ENCODE data around the gene HSPA12A. TPM values are rescaled to one million over a fixed set of nuclear protein-coding genes. Genes with fewer than 3 reads are reported as not detected.
A peak's percentile ranks its signal among the peaks of the same experiment; 100 is the strongest.
"Not testable (repeated sequence)": the region's sequence is repeated elsewhere in the genome, so short reads cannot be mapped to it uniquely, and the experiment has no call there.

HSPA12A gene
- total and polyA plus RNA-seq, 3 experiments from 2014 or later, result 0.04 to 0.07 TPM; not detected in 1

DNA sequence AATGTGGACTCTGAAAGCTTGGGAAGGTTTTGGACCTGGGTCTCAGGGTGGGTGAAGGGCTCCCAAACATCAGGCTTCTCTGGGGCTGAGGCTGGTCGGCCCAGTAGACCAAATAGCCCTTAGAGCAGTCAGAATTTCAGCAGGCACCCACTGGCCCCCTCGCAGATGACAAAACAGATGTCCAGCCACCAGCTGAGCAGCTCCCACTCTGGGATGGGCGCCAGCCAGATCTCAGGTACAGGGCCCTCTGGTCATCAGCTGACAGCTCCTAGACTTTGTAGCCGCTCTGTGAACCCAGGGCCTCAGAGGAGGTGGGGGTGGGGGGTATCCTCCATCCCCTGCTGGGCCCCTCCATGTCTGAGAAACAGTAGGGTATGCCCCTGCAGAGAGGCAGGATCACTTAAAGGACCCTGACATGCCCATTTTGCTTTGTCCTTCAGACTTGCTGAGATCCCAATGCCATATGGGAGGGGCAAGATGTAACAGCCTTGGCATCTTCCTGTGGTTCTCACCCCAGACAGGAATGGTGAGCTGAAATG, 26.5 kb downstream of the HSPA12A start:
- no peaks in the 10 kb centered on the region for H3K36me3 ChIP-seq (ENCODE audit: insufficient read depth, low read length)
- H3K4me1 ChIP-seq (ENCODE audit: insufficient read depth, low read length), result no peaks in the 10 kb centered on the region
- Mint-ChIP-seq H3K27ac (no peak overlapping the region), H3K36me3 (no peaks in the 10 kb centered on the region), H3K9me3 (no peaks in the 10 kb centered on the region), H3K27me3 (peaks cover 20 to 28% of the 10 kb centered on the region in 2 donors), H3K4me1 (no peaks in the 10 kb centered on the region), H3K4me3 (no peak overlapping the region)
- peaks cover 18% of the 10 kb centered on the region for H3K27me3 ChIP-seq (ENCODE audit: insufficient read depth, low read length, poor library complexity, severe bottlenecking)
- H3K9me3 ChIP-seq (ENCODE audit: low read length), result no peaks in the 10 kb centered on the region
- POLR2A ChIA-PET, result no interaction called here
- H3K4me3 ChIP-seq (ENCODE audit: low read length), result no peak overlapping the region
- CTCF ChIA-PET, result no interaction called here
- H3K27ac ChIP-seq (ENCODE audit: low read depth, low read length), result no peak overlapping the region
- DNase-seq, result no peak

DNA sequence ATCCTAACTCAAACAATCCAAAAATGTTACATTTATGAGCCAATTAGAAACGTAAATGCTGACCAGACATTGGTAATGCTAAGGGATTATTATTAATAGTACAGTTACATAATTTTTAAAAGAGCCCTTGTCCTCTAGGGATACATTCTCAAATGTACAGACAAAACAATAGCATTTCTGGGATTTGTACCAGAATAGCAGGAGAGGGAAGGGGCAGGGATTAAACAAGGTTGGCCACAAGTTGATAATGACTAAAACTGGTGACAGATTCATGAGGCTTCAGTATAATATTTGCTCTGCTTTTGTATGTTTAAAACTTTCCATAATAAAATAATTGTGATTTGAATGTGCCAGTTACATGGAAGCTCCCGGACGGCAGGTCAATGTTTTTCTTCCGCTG, 27.0 kb downstream of the HSPA12A start:
- H3K4me1 ChIP-seq (ENCODE audit: insufficient read depth, low read length), result no peaks in the 10 kb centered on the region
- Mint-ChIP-seq H3K27me3 (peaks cover 20 to 27% of the 10 kb centered on the region in 2 donors), H3K9me3 (no peaks in the 10 kb centered on the region), H3K27ac (no peak overlapping the region), H3K36me3 (no peaks in the 10 kb centered on the region), H3K4me1 (no peaks in the 10 kb centered on the region), H3K4me3 (no peak overlapping the region)
- no peak overlapping the region for H3K4me3 ChIP-seq (ENCODE audit: low read length)
- no peak overlapping the region for H3K27ac ChIP-seq (ENCODE audit: low read depth, low read length)
- H3K36me3 ChIP-seq (ENCODE audit: insufficient read depth, low read length), result no peaks in the 10 kb centered on the region
- ChIA-PET POLR2A (no interaction called here), CTCF (no interaction called here)
- no peaks in the 10 kb centered on the region for H3K9me3 ChIP-seq (ENCODE audit: low read length)
- no peak for DNase-seq
- peaks cover 15% of the 10 kb centered on the region for H3K27me3 ChIP-seq (ENCODE audit: insufficient read depth, low read length, poor library complexity, severe bottlenecking)

DNA sequence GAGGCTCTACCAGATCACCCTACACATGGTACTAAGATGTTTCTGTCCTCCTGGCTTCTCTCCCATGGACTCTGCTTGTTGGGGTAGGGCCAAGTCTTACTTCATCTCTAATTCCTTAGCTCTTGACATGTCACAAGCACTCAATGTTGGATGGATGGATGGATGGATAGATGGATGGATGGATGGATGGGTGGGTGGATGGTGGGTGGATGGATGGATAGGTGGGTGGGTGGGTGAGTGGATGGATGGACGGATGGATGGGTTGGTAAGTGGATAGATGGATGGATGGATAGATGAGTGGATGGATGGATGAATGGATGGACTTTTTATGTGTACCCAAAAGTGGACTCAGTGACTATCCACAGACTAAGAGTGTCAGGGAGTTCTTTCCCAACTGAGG, 28.5 kb downstream of the HSPA12A start:
- CTCF ChIA-PET, result no interaction called here
- H3K36me3 Mint-ChIP-seq, result no peaks in the 10 kb centered on the region
- peaks cover 16 to 19% of the 10 kb centered on the region in 2 donors for H3K27me3 Mint-ChIP-seq
- Histone ChIP-seq H3K4me3 (ENCODE audit: low read length) (no peak overlapping the region), H3K4me1 (ENCODE audit: insufficient read depth, low read length) (no peaks in the 10 kb centered on the region), H3K27me3 (ENCODE audit: insufficient read depth, low read length, poor library complexity, severe bottlenecking) (peaks cover 10% of the 10 kb centered on the region), H3K36me3 (ENCODE audit: insufficient read depth, low read length) (no peaks in the 10 kb centered on the region), H3K27ac (ENCODE audit: low read depth, low read length) (no peak overlapping the region), H3K9me3 (ENCODE audit: low read length) (no peaks in the 10 kb centered on the region)
- H3K4me3 Mint-ChIP-seq, result no peak overlapping the region
- POLR2A ChIA-PET, result no interaction called here
- H3K27ac Mint-ChIP-seq, result no peak overlapping the region
- H3K9me3 Mint-ChIP-seq, result no peaks in the 10 kb centered on the region
- no peak for DNase-seq
- no peaks in the 10 kb centered on the region for H3K4me1 Mint-ChIP-seq

DNA sequence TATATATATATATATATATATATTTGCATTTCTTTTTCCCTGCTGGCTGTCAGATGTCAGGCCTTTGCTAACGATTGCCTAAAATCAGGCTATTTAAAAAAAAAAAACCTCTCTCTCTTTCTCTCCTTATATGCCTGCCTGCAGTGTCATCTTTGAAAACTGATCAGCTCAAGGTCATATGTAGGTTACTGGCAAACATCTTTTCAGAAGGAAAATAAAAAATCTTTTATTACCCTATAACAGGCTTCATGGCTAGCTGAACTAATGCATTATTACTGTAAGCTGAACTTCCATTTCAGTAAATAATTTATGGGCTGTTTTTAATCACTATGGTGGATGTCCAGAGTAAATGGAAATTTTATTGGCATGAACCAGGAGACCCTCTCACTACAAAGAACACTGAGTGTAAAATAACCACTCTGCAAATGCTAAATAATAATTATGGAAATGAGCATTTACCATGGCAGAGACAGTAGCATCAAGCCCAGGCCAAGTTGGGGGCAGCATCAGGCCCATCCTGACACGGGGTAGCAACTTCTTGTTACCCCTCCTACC, 29.3 kb downstream of the HSPA12A start:
- H3K36me3 ChIP-seq (ENCODE audit: insufficient read depth, low read length), result no peaks in the 10 kb centered on the region
- H3K4me1 ChIP-seq (ENCODE audit: insufficient read depth, low read length), result no peaks in the 10 kb centered on the region
- Mint-ChIP-seq H3K27ac (no peak overlapping the region), H3K4me1 (no peaks in the 10 kb centered on the region), H3K4me3 (no peak overlapping the region), H3K27me3 (peaks cover 13 to 19% of the 10 kb centered on the region in 2 donors), H3K9me3 (no peaks in the 10 kb centered on the region), H3K36me3 (no peaks in the 10 kb centered on the region)
- no peak for DNase-seq
- H3K4me3 ChIP-seq (ENCODE audit: low read length), result no peak overlapping the region
- peaks cover 5% of the 10 kb centered on the region for H3K27me3 ChIP-seq (ENCODE audit: insufficient read depth, low read length, poor library complexity, severe bottlenecking)
- H3K9me3 ChIP-seq (ENCODE audit: low read length), result no peaks in the 10 kb centered on the region
- ChIA-PET POLR2A (no interaction called here), CTCF (no interaction called here)
- no peak overlapping the region for H3K27ac ChIP-seq (ENCODE audit: low read depth, low read length)

DNA sequence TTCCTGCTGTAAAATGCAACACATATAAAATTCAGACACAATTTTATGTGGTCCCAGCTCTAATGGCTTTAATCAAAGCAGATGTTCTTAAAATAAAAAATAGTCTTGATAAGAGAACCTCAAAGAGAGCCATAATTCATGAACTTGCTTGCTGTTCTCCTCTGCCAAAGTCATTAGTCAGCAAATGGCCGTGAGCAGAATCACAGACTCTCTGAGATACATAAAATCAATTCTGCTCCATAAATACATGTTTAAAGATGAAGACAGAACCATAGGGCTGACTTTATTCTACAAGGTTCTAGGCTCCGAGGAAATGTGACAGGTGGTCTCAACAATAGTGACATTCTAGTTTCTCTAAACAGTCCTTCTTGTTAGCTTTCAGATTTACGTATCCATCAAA, 29.8 kb downstream of the HSPA12A start:
- Mint-ChIP-seq H3K27me3 (peaks cover 13 to 17% of the 10 kb centered on the region in 2 donors), H3K9me3 (no peaks in the 10 kb centered on the region), H3K36me3 (no peaks in the 10 kb centered on the region), H3K27ac (no peak overlapping the region), H3K4me3 (no peak overlapping the region), H3K4me1 (no peaks in the 10 kb centered on the region)
- H3K4me1 ChIP-seq (ENCODE audit: insufficient read depth, low read length), result no peaks in the 10 kb centered on the region
- no peak for DNase-seq
- no peaks in the 10 kb centered on the region for H3K9me3 ChIP-seq (ENCODE audit: low read length)
- peaks cover 5% of the 10 kb centered on the region for H3K27me3 ChIP-seq (ENCODE audit: insufficient read depth, low read length, poor library complexity, severe bottlenecking)
- CTCF ChIA-PET, result no interaction called here
- no peaks in the 10 kb centered on the region for H3K36me3 ChIP-seq (ENCODE audit: insufficient read depth, low read length)
- H3K4me3 ChIP-seq (ENCODE audit: low read length), result no peak overlapping the region
- no peak overlapping the region for H3K27ac ChIP-seq (ENCODE audit: low read depth, low read length)
- POLR2A ChIA-PET, result no interaction called here

DNA sequence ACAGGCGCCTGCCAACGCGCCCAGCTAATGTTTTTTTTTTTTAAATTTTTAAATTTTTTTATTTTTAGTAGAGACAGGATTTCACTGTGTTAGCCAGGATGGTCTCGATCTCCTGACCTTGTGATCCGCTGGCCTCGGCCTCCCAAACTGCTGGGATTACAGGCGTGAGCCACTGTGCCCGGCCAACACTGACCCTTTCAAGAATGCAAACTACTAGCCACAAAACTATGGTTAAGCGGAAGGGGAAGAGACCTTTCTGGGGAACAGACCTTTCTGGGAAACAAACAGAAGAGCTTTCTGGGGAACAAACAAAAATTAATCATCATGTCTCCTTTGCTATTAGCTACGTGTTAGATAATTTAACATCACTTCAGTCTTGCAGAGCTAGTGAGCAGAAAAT, 30.6 kb downstream of the HSPA12A start:
- H3K4me3 ChIP-seq (ENCODE audit: low read length); H3K27ac ChIP-seq (ENCODE audit: low read depth, low read length); CTCF ChIA-PET; H3K36me3 Mint-ChIP-seq; H3K4me3 Mint-ChIP-seq; H3K9me3 Mint-ChIP-seq; H3K27me3 ChIP-seq (ENCODE audit: insufficient read depth, low read length, poor library complexity, severe bottlenecking); POLR2A ChIA-PET; DNase-seq; H3K4me1 ChIP-seq (ENCODE audit: insufficient read depth, low read length); H3K27ac Mint-ChIP-seq; H3K9me3 ChIP-seq (ENCODE audit: low read length); H3K36me3 ChIP-seq (ENCODE audit: insufficient read depth, low read length); H3K4me1 Mint-ChIP-seq: not testable (repeated sequence)
- peaks cover 12 to 15% of the 10 kb centered on the region in 2 donors for H3K27me3 Mint-ChIP-seq

DNA sequence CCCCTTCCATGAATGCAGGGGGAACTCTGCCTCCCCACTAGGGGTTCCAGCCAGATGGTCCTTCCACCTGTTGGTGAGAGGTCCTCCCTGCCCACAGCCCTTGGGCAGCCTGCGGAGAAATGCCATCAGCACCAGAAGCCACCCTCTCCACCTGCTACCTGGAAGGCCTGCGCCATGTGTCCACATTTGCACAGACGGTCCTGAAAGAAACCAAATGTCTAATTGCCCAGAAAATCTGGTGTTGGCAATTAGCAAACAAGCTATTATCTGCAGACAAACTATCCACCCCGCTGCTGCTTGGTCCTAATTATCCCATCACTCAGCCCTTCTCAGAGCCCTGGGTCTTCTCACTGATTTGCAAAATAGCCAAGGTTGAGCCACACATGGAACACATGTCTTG, 32.3 kb downstream of the HSPA12A start:
- peaks cover 8 to 14% of the 10 kb centered on the region in 2 donors for H3K27me3 Mint-ChIP-seq
- peak overlapping the region in 1 of 8 donors; percentile 50 for H3K27ac Mint-ChIP-seq
- no peak overlapping the region for H3K4me3 Mint-ChIP-seq
- Histone ChIP-seq H3K4me3 (ENCODE audit: low read length) (no peak overlapping the region), H3K4me1 (ENCODE audit: insufficient read depth, low read length) (no peaks in the 10 kb centered on the region), H3K27ac (ENCODE audit: low read depth, low read length) (no peak overlapping the region), H3K36me3 (ENCODE audit: insufficient read depth, low read length) (no peaks in the 10 kb centered on the region), H3K9me3 (ENCODE audit: low read length) (no peaks in the 10 kb centered on the region), H3K27me3 (ENCODE audit: insufficient read depth, low read length, poor library complexity, severe bottlenecking) (no peaks in the 10 kb centered on the region)
- POLR2A ChIA-PET, result no interaction called here
- no peaks in the 10 kb centered on the region for H3K36me3 Mint-ChIP-seq
- no peaks in the 10 kb centered on the region for H3K9me3 Mint-ChIP-seq
- CTCF ChIA-PET, result no interaction called here
- DNase-seq, result no peak
- no peaks in the 10 kb centered on the region for H3K4me1 Mint-ChIP-seq

DNA sequence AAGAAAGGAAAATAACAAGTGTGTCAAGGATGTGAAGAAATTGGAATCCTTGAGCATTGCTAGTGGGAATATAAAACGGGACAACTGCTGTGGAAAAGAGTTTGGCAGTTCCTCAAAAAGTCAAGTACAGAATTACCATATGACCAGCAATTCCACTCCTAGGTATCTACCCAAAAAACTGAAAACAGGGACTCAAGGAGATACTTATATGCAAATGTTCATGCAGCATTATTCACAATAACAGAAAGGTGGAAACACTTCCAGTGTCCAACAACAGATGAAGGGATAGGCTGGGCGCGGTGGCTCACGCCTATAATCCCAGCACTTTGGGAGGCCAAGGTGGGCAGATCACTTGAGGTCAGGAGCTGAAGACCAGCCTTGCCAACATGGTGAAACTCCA, 33.5 kb downstream of the HSPA12A start:
- POLR2A ChIA-PET, result no interaction called here
- H3K4me1 ChIP-seq (ENCODE audit: insufficient read depth, low read length), result no peaks in the 10 kb centered on the region
- H3K36me3 ChIP-seq (ENCODE audit: insufficient read depth, low read length), result no peaks in the 10 kb centered on the region
- no peak overlapping the region for H3K4me3 Mint-ChIP-seq
- no peak overlapping the region for H3K27ac ChIP-seq (ENCODE audit: low read depth, low read length)
- no peaks in the 10 kb centered on the region for H3K4me1 Mint-ChIP-seq
- no peak overlapping the region for H3K4me3 ChIP-seq (ENCODE audit: low read length)
- no peaks in the 10 kb centered on the region for H3K9me3 ChIP-seq (ENCODE audit: low read length)
- no peak overlapping the region for H3K27ac Mint-ChIP-seq
- H3K27me3 Mint-ChIP-seq, result peaks cover 3 to 13% of the 10 kb centered on the region in 2 donors
- no peak for DNase-seq
- no peaks in the 10 kb centered on the region for H3K27me3 ChIP-seq (ENCODE audit: insufficient read depth, low read length, poor library complexity, severe bottlenecking)
- no peaks in the 10 kb centered on the region for H3K36me3 Mint-ChIP-seq
- CTCF ChIA-PET, result no interaction called here
- no peaks in the 10 kb centered on the region for H3K9me3 Mint-ChIP-seq

DNA sequence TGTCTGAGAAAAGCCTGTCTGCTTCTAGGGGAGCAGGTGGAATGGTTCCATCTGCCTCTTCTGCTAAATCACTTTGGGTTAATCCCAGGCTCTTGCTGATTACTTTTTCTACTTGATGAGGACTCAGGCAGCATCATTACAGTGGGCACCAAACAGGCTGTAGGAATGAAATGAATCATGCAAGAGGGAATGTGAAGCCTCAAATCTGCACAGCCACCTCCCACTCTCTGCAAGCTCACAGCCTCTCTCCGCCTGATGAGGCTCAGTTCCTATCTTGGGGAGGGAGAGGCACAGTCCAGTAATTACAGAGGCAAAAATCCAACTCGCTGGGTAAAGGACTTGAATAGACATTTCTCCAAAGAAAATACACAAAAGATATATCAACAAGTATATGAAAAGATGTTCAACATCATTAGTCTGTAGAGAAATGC, 34.0 kb downstream of the HSPA12A start:
- no peaks in the 10 kb centered on the region for H3K36me3 Mint-ChIP-seq
- no peaks in the 10 kb centered on the region for H3K4me1 Mint-ChIP-seq
- H3K4me3 Mint-ChIP-seq, result no peak overlapping the region
- H3K27ac Mint-ChIP-seq, result no peak overlapping the region
- Histone ChIP-seq H3K36me3 (ENCODE audit: insufficient read depth, low read length) (no peaks in the 10 kb centered on the region), H3K27me3 (ENCODE audit: insufficient read depth, low read length, poor library complexity, severe bottlenecking) (no peaks in the 10 kb centered on the region), H3K9me3 (ENCODE audit: low read length) (no peaks in the 10 kb centered on the region), H3K4me3 (ENCODE audit: low read length) (no peak overlapping the region), H3K27ac (ENCODE audit: low read depth, low read length) (no peak overlapping the region), H3K4me1 (ENCODE audit: insufficient read depth, low read length) (no peaks in the 10 kb centered on the region)
- CTCF ChIA-PET, result no interaction called here
- H3K27me3 Mint-ChIP-seq, result peaks cover 3 to 11% of the 10 kb centered on the region in 2 donors
- DNase-seq, result no peak
- POLR2A ChIA-PET, result no interaction called here
- no peaks in the 10 kb centered on the region for H3K9me3 Mint-ChIP-seq

Measured in CD8-positive, alpha-beta memory T cell (primary cell).